SIG-M5 (cell line): Measurements from ENCODE around the gene SESN1.
A peak's percentile ranks its signal among the peaks of the same experiment; 100 is the strongest.
"Not testable (repeated sequence)": the region's sequence is repeated elsewhere in the genome, so short reads cannot be mapped to it uniquely, and the experiment has no call there.

Experiments used
- DNase-seq: peaks from one replicate; lab custom pipeline; 2025; lab: John Stamatoyannopoulos, UW

Gene SESN1

GRCh38 chr6:109095036-109095834 is 589 bp upstream of the SESN1 start, which contains the start of gene CEP57L1:
CEP57L1 (plus strand) TSS chr6:109095507; CDS start chr6:109145222, 49,715 bp downstream.
- peak; percentile 85 for DNase-seq

GRCh38 chr6:109093732-109094415 is 772 bp downstream of the SESN1 start:
- DNase-seq = no peak

GRCh38 chr6:109092074-109092473 is 2.6 kb downstream of the SESN1 start:
- DNase-seq = no peak

GRCh38 chr6:109091314-109092024 is 3.2 kb downstream of the SESN1 start:
- DNase-seq = no peak

GRCh38 chr6:109088995-109089394 is 5.7 kb downstream of the SESN1 start:
- no peak for DNase-seq

GRCh38 chr6:109087661-109088264 is 6.9 kb downstream of the SESN1 start:
- DNase-seq = no peak

GRCh38 chr6:109084146-109084545 is 10.5 kb downstream of the SESN1 start:
- DNase-seq = not testable (repeated sequence)

- DNase-seq = no peak
Measured at GRCh38 chr6:109083657-109084056, 11.0 kb downstream of the SESN1 start.

GRCh38 chr6:109082188-109082577 is 12.5 kb downstream of the SESN1 start:
- DNase-seq = peak; percentile 49

GRCh38 chr6:109081516-109082187 is 13.0 kb downstream of the SESN1 start:
- DNase-seq = no peak

- no peak for DNase-seq
Measured at GRCh38 chr6:109081026-109081425, 13.6 kb downstream of the SESN1 start.

GRCh38 chr6:109079981-109080380 is 14.7 kb downstream of the SESN1 start:
- DNase-seq = peak; percentile 19

GRCh38 chr6:109076377-109076776 is 18.3 kb downstream of the SESN1 start:
- DNase-seq = no peak

- DNase-seq = no peak
Measured at GRCh38 chr6:109075934-109076333, 18.7 kb downstream of the SESN1 start.

- no peak for DNase-seq
Measured at GRCh38 chr6:109074133-109074415, 20.6 kb downstream of the SESN1 start.

GRCh38 chr6:109073344-109074132 is 21.1 kb downstream of the SESN1 start:
- no peak for DNase-seq

- DNase-seq = no peak
Measured at GRCh38 chr6:109071125-109071917, 23.3 kb downstream of the SESN1 start.

- DNase-seq = no peak
Measured at GRCh38 chr6:109069746-109070145, 24.9 kb downstream of the SESN1 start.

GRCh38 chr6:109062767-109063352 is 31.8 kb downstream of the SESN1 start:
- no peak for DNase-seq

GRCh38 chr6:109062216-109062615 is 32.4 kb downstream of the SESN1 start:
- no peak for DNase-seq
